UCSD-AML1 (cell line): Measurements from ENCODE around the gene DNAJC3.
"Not testable (repeated sequence)": the region's sequence is repeated elsewhere in the genome, so short reads cannot be mapped to it uniquely, and the experiment has no call there.

Experiments used
- DNase-seq: peaks from one replicate; lab custom pipeline; 2025; ENCODE audit not compliant: unreplicated experiment; lab: John Stamatoyannopoulos, UW

The DNAJC3 gene

GRCh38 chr13:95676762-95677563 lies at the start of gene DNAJC3:
Gene DNAJC3 (plus strand): TSS chr13:95677139. CDS start chr13:95677256, 117 bp downstream.
- peak; percentile 99 for DNase-seq

GRCh38 chr13:95627590-95627989 lies 49.3 kb upstream of the DNAJC3 start:
- no peak for DNase-seq

GRCh38 chr13:95628488-95628887 lies 48.5 kb upstream of the DNAJC3 start:
- no peak for DNase-seq

- DNase-seq, result no peak
Measured at GRCh38 chr13:95629071-95629470, 47.9 kb upstream of the DNAJC3 start.

GRCh38 chr13:95630593-95630992 lies 46.3 kb upstream of the DNAJC3 start:
- no peak for DNase-seq

- no peak for DNase-seq
Measured at GRCh38 chr13:95636853-95637252, 40.1 kb upstream of the DNAJC3 start.

GRCh38 chr13:95641291-95642027 lies 35.5 kb upstream of the DNAJC3 start:
- no peak for DNase-seq

GRCh38 chr13:95642028-95642621 lies 34.8 kb upstream of the DNAJC3 start:
- no peak for DNase-seq

GRCh38 chr13:95642999-95643398 lies 33.9 kb upstream of the DNAJC3 start:
- no peak for DNase-seq

- no peak for DNase-seq
Measured at GRCh38 chr13:95643571-95643935, 33.4 kb upstream of the DNAJC3 start.

- DNase-seq, result peak; percentile 50
Measured at GRCh38 chr13:95643936-95644598, 32.9 kb upstream of the DNAJC3 start.

- peak; percentile 76 for DNase-seq
Measured at GRCh38 chr13:95644601-95645052, 32.3 kb upstream of the DNAJC3 start, which contains the start of gene DZIP1. Gene DZIP1 (minus strand): TSS chr13:95644706. CDS start chr13:95642029, 2,677 bp downstream.

GRCh38 chr13:95647321-95647720 lies 29.6 kb upstream of the DNAJC3 start:
- no peak for DNase-seq

GRCh38 chr13:95650696-95651095 lies 26.2 kb upstream of the DNAJC3 start:
- no peak for DNase-seq

GRCh38 chr13:95652244-95652764 lies 24.6 kb upstream of the DNAJC3 start:
- DNase-seq, result no peak

GRCh38 chr13:95652821-95653220 lies 24.1 kb upstream of the DNAJC3 start:
- DNase-seq, result no peak

GRCh38 chr13:95656386-95657015 lies 20.4 kb upstream of the DNAJC3 start:
- no peak for DNase-seq

- DNase-seq, result no peak
Measured at GRCh38 chr13:95659500-95659899, 17.4 kb upstream of the DNAJC3 start.

GRCh38 chr13:95660981-95661581 lies 15.9 kb upstream of the DNAJC3 start:
- DNase-seq, result no peak

- DNase-seq, result not testable (repeated sequence)
Measured at GRCh38 chr13:95667235-95667634, 9.7 kb upstream of the DNAJC3 start.
